Myocyte (in vitro differentiated cells): Measurements from ENCODE around the gene OSBPL2. TPM values are rescaled to one million over a fixed set of nuclear protein-coding genes. Genes with fewer than 3 reads are reported as not detected.

Experiments
- DNase-seq: peaks from one replicate; pipeline ENCODE4 v3.0.0-alpha.2; 2012; ENCODE audit warnings: low read depth
- microRNA-seq: library from miRNA; unstranded; fragments of <30 nt; microRNA quantifications from one replicate; pipeline ENCODE4, GENCODE V29; 2016
- total RNA-seq: library from RNA; depleted of rRNA; stranded (reverse); fragments of >200 nt; gene quantifications from 2 replicates; pipeline ENCODE4 v1.2.3, GENCODE V29; 2014

OSBPL2 gene
- total RNA-seq, 1 donor from 2014 or later: 30.2 TPM

DNA sequence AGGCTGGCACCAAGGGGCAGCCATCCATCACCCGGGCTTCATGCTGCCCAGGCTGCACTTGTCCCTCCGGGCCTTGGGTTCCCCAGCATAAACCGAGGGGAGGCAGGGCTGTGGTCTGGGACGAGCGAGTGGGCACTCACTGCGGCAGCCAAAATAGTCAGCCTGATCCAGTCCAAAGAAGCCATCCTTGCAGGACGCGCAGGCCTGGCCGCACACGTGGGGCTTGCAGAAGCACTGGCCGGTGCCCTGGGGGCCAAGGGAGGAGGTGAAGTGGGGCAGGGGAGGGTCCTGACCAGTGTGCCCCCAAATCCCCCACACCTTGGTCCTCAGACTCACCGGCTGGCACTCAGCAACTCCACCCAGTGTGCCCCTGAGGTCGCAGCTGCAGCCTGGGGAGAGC, 96.6 kb downstream of the OSBPL2 start:
- no peak for DNase-seq

DNA sequence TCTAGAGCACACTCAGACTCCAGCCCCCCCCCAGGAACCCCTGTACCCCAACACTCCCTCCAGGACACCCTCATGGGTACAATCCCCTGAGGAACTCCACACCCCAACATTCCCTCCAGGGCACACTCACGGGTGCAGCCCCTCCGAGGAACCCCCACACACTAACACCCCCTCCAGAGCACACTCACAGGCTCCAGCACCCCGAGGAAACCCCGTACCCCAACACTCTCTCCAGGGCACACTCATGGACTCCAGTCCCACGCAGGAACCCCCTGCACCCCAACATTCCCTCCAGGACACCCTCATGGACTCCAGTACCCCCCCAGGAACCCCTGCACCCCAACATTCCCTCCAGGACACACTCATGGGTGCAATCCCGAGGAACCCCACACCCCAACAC, 97.2 kb downstream of the OSBPL2 start:
- no peak for DNase-seq

DNA sequence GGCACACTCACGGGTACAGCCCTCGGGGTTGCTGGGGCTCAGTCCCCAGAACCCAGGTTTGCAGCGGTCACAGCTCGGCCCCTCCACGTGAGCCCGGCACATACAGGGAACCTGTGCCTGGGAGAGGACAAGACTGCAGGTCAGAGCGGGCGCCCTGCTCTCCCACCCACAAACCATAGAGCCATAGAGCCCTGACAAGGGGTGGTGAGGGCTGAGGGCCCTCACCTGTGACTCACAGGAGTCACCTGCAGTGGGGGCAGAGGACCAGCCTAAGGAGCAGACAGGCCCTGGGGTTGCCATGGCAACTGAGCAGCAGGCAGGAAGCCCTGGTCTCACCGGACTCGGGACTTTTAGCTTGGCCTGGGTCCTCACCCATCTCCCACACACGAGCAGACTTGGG, 98.0 kb downstream of the OSBPL2 start:
- DNase-seq: no peak

DNA sequence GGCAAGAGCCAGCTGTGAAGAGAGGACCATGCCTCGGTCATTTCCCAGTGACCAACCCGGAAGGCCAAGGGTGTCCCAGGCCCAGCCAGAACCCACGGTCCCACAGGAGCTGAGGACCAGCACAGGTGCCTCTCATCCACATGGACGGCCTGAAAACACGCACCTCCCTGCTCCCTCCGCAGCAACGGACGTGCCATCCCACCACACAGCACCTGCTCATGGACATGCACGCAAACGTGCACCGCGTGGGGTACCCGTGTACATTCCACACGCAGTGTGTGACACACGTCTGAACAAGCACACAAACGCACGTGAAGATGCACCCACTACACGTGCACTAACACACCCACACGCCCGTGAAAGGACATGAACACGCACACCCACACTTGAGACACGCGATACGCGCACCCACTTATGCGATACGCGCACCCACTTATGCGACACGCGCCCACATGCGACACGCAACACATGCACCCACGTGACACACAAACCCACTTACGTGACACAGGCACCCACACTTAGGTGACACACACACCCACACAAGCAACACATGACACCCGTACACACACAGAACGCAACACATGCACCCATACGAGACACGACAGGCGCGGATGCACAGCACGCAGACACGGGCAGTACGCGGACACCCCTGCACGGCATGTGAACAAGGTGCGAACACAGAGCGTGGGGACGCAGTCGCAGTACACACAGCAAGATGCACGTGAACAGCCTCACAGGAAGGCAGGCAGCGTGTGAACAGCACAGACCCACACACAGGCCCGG, 98.6 kb downstream of the OSBPL2 start:
- DNase-seq: no peak

DNA sequence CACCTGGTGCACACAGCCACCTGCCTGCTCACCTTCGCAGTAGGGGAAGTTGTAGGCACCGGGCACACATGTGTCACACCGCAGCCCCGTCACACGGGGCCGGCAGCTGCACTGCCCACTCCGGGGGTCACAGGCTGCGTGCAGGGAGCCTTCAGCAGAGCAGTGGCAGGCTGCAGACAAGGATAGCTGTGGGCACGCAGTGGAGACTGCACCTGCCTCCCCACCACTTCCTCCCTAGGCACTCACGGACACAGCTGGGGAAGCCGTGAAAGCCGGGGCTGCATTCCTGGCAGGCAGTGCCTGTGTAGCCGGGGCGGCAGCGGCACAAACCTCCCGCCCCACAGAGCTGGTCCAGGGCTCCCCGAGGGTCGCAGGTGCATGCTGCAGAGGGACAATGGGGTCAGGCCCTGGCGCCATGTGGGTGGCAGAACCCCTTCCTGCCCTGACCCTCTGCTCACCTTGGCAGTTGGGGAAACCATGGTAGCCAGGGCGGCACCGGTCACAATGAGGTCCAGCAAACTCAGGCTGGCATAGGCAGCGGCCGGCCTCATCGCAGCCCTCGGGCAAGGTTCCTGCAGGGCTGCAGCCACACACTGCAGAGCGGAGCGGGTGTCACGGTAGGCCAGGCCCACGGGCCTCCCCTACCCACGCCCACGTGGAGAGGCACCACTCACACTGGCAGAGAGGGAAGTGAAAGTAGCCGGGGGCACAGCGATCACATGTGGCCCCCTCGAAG, 99.4 kb downstream of the OSBPL2 start:
- peak; percentile 43 for DNase-seq

DNA sequence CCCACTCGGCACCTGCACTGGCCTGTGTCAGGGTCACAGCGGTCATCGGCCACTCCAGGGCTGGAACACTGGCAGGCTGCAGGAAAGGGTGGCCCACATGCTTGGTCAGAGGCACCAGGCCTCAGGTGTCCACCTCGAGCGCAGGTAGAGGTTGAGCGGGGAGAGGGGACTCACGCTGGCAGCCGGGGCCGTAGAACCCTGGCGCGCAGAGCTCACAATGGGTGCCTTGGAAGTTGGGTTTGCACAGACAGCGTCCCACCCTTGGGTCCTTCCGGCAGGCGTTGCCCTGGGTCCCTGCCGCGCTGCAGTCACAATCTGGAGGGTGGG, 99.9 kb downstream of the OSBPL2 start:
- DNase-seq: no peak

DNA sequence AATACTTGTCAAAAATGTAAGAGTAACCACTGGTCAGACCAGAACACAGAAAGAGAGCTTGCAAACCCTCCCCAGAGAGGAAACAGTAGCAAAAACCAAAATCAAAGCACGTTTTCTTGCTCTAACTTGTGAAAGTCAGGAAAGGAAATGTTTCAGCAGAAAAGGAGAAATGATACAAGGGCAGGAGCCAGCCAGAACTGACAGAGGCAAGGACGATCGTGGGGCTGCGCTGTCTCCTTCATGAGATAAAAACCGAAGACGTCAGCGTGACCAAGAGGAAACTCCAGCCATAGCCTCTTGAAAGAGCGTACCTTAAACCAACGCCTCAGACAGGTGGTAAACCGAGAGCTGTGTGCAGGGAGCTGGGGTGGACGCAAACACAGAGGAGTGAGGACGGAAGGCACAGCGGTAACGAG, 101.3 kb downstream of the OSBPL2 start:
- no peak for DNase-seq

DNA sequence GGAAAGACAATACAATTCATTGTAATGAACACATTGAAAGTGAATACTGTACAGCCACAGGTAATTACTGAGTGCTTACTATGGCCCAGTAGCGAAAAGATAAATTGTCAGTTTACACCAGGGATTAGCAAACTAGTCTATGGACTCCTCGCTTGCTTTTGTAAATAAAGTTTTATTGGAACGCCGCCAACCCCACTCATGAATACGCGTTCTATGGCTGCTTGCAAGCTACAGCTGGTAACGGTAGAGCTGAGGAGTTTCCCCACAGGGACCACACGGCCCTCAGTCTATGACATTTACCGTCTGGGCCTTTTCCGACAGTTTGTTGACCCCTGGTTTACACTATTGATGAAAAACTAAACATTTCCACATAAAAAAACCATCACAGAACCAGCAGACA, 104.6 kb downstream of the OSBPL2 start:
- DNase-seq: no peak

DNA sequence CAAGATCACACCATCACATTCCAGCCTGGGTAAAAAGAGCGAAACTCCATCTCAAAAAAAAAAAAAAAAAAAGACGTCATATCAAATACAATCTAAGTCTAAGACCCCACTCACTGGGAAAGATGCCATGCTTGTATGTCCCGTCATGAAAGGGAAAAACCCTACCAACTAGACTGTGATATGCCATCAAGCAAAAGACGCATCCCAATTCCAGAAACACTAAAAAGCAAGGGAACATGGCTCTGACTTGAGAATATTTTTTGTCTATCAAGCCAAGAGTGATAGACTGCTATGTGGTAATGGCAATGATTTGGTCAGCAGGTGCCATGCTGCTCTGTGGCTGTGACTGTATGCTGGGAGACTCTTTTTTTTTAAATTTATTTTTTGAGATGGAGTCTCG, 105.8 kb downstream of the OSBPL2 start:
- no peak for DNase-seq

DNA sequence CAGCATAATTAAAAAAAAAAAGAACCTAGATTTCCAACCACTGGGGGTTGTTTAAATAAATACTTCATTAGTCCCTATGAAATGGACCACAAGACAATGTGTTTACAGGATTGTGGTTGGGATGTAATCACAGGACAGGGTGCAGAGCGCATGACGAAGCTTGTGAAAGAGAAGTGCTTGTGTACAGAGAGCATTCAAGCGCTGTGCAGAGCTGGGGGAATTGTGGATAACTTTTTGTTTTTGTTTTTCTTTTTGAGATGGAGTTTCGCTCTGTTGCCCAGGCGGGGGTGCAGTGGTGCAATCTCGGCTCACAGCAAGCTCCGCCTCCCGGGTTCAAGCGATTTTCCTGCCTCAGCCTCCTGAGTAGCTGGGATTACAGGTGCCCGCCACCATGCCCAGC, 106.5 kb downstream of the OSBPL2 start:
- no peak for DNase-seq

Small RNAs within 50 kb of the gene (microRNA-seq; reads per million reads assigned to microRNA genes)
- gene MIR4758: not detected

Other genes with a start within 250 kb of the OSBPL2 start
- gene TAF4, start 172.6 kb upstream of the OSBPL2 start, total RNA-seq: 6.4 and 7.8 TPM in 2 replicates
- gene LSM14B, start 116.0 kb upstream of the OSBPL2 start, total RNA-seq: 84.8 and 93.7 TPM in 2 replicates
- 334 and 371 TPM in 2 replicates for gene PSMA7, start 95.1 kb upstream of the OSBPL2 start, total RNA-seq
- 19.3 and 22.6 TPM in 2 replicates for gene SS18L1, start 94.8 kb upstream of the OSBPL2 start, total RNA-seq
- 35.1 and 39.5 TPM in 2 replicates for gene MTG2, start 55.5 kb upstream of the OSBPL2 start, total RNA-seq
- 0.08 TPM in 1 of 2 replicates, not detected in the other for gene HRH3, start 18.2 kb upstream of the OSBPL2 start, total RNA-seq
- gene ADRM1, start 64.5 kb downstream of the OSBPL2 start, total RNA-seq: 144 and 156 TPM in 2 replicates
- gene LAMA5, start 128.8 kb downstream of the OSBPL2 start, total RNA-seq: 90.5 and 173 TPM in 2 replicates
- gene RPS21, start 148.6 kb downstream of the OSBPL2 start, total RNA-seq: 610 and 2,016 TPM in 2 replicates
- gene CABLES2, start 168.8 kb downstream of the OSBPL2 start, total RNA-seq: 3.8 and 4.4 TPM in 2 replicates
- 0.05 and 0.10 TPM in 2 replicates for gene RBBP8NL, start 189.0 kb downstream of the OSBPL2 start, total RNA-seq
- gene GATA5, start 237.5 kb downstream of the OSBPL2 start, total RNA-seq: not detected in 2 replicates